WTC11 (cell line): ENCODE data around the gene MYCBP2. TPM values are rescaled to one million over a fixed set of nuclear protein-coding genes. Genes with fewer than 3 reads are reported as not detected.

Experiments used
- ATAC-seq: fragments of 200-7000 bp; cut with Tn5 transposase; 2 replicates; pipeline ENCODE4 v1.10.0; 2021; ENCODE audit warnings: mild to moderate bottlenecking, moderate library complexity
- CTCF ChIA-PET: fragments of 300-600 bp; sonication (Branson Sonifier 250); formaldehyde crosslinking; loops from one replicate; lab custom pipeline; 2021; ENCODE audit warnings: antibody characterized with exemption; lab: Charles Lee
- POLR2A ChIA-PET: fragments of 350-600 bp; sonication (Branson Sonifier 250); formaldehyde crosslinking; loops from one replicate; lab custom pipeline; 2021; ENCODE audit warnings: antibody characterized with exemption; lab: Charles Lee
- DNase-seq: peaks from one replicate; pipeline ENCODE4 v3.0.0; 2021; ENCODE audit warnings: low spot score
- H3K27ac Mint-ChIP-seq: 2 replicates; pipeline ENCODE4 v1.8.0; 2021; ENCODE audit warnings: mixed read lengths
- H3K27me3 Mint-ChIP-seq: 2 replicates; pipeline ENCODE4 v1.8.0; 2021; ENCODE audit warnings: low read depth, mild to moderate bottlenecking, moderate library complexity, mixed read lengths
- H3K36me3 Mint-ChIP-seq: 2 replicates; pipeline ENCODE4 v1.8.0; 2021; ENCODE audit warnings: mixed read lengths
- H3K4me1 Mint-ChIP-seq: 2 replicates; pipeline ENCODE4 v1.8.0; 2022; ENCODE audit warnings: mixed read lengths
- H3K4me3 Mint-ChIP-seq: 2 replicates; pipeline ENCODE4 v1.8.0; 2021; ENCODE audit warnings: mild to moderate bottlenecking, moderate library complexity, mixed read lengths
- H3K9me3 Mint-ChIP-seq: 2 replicates; pipeline ENCODE4 v1.8.0; 2021; ENCODE audit warnings: mixed read lengths
- CDX4 ChIP-seq: fragments of 250-450 bp; sonication (Bioruptor Pico); IDR thresholded peaks from 2 replicates; pipeline ENCODE4 v1.9.0; 2021; ENCODE audit warnings: moderate library complexity, mild to moderate bottlenecking, inconsistent platforms, borderline replicate concordance
- E2F1 ChIP-seq: sonication (generic); formaldehyde crosslinking; IDR thresholded peaks from 2 replicates; pipeline ENCODE4 v1.8.0; 2022; ENCODE audit warnings: mild to moderate bottlenecking, missing genetic modification reagents
- E2F4 ChIP-seq: sonication (generic); formaldehyde crosslinking; IDR thresholded peaks from 2 replicates; pipeline ENCODE4 v1.8.1; 2022; ENCODE audit warnings: low read depth, mild to moderate bottlenecking, moderate library complexity, missing genetic modification reagents, borderline replicate concordance
- E2F5 ChIP-seq: sonication (generic); formaldehyde crosslinking; IDR thresholded peaks from 2 replicates; pipeline ENCODE4 v1.8.1; 2022; ENCODE audit warnings: mild to moderate bottlenecking, moderate library complexity, missing genetic modification reagents
- EMX1 ChIP-seq: fragments of 250-450 bp; sonication (Bioruptor Pico); IDR thresholded peaks from 2 replicates; pipeline ENCODE4 v1.8.0; 2021; ENCODE audit warnings: mild to moderate bottlenecking
- ESRRA ChIP-seq: sonication (generic); formaldehyde crosslinking; IDR thresholded peaks from 2 replicates; pipeline ENCODE4 v1.8.1; 2022; ENCODE audit warnings: mild to moderate bottlenecking, missing genetic modification reagents, borderline replicate concordance
- FOXJ3 ChIP-seq: sonication (generic); formaldehyde crosslinking; IDR thresholded peaks from 2 replicates; pipeline ENCODE4 v1.9.0; 2021; ENCODE audit warnings: missing genetic modification reagents, mild to moderate bottlenecking, borderline replicate concordance
- JAZF1 ChIP-seq: fragments of 250-450 bp; sonication (Bioruptor Pico); IDR thresholded peaks from 2 replicates; pipeline ENCODE4 v1.9.0; 2021; ENCODE audit warnings: moderate library complexity, mild to moderate bottlenecking, inconsistent platforms
- MAX ChIP-seq: sonication (generic); formaldehyde crosslinking; IDR thresholded peaks from 2 replicates; pipeline ENCODE4 v1.8.0; 2022; ENCODE audit warnings: mild to moderate bottlenecking, missing genetic modification reagents
- NFE2L1 ChIP-seq: sonication (generic); formaldehyde crosslinking; IDR thresholded peaks from 2 replicates; pipeline ENCODE4 v1.8.1; 2023; ENCODE audit warnings: missing genetic modification reagents
- NFYB ChIP-seq: sonication (generic); formaldehyde crosslinking; conservative IDR thresholded peaks from 2 replicates; pipeline ENCODE4 v1.8.0; 2022; ENCODE audit warnings: low read depth, missing genetic modification reagents
- OVOL2 ChIP-seq: fragments of 250-450 bp; sonication (Bioruptor Pico); IDR thresholded peaks from 2 replicates; pipeline ENCODE4 v1.9.0; 2021; ENCODE audit warnings: mild to moderate bottlenecking, borderline replicate concordance
- SMAD4 ChIP-seq: sonication (generic); formaldehyde crosslinking; IDR thresholded peaks from 2 replicates; pipeline ENCODE4 v1.8.0; 2022; ENCODE audit warnings: mild to moderate bottlenecking, missing genetic modification reagents
- SP1 ChIP-seq: sonication (generic); formaldehyde crosslinking; conservative IDR thresholded peaks from 2 replicates; pipeline ENCODE4 v1.8.1; 2022; ENCODE audit warnings: missing genetic modification reagents
- TCF7 ChIP-seq: sonication (generic); formaldehyde crosslinking; IDR thresholded peaks from 2 replicates; pipeline ENCODE4 v1.8.0; 2022; ENCODE audit warnings: mild to moderate bottlenecking, low read depth, missing genetic modification reagents, moderate library complexity
- ZNF232 ChIP-seq: sonication (generic); formaldehyde crosslinking; IDR thresholded peaks from 2 replicates; pipeline ENCODE4 v1.8.0; 2022; ENCODE audit warnings: mild to moderate bottlenecking, missing genetic modification reagents
- total RNA-seq: library from RNA; stranded (reverse); gene quantifications from 3 replicates; pipeline ENCODE4 v1.2.3, GENCODE V29; 2021
- TF ChIP-seq, protein P1 (sequence below): sonication (generic); formaldehyde crosslinking; IDR thresholded peaks from 2 replicates; pipeline ENCODE4 v1.8.0; 2023; ENCODE audit warnings: missing genetic modification reagents
- TF ChIP-seq, protein P2 (sequence below): sonication (generic); formaldehyde crosslinking; IDR thresholded peaks from 2 replicates; pipeline ENCODE4 v1.8.1; 2022; ENCODE audit warnings: missing genetic modification reagents, borderline replicate concordance
- TF ChIP-seq, protein P3 (sequence below): sonication (generic); formaldehyde crosslinking; conservative IDR thresholded peaks from 2 replicates; pipeline ENCODE4 v1.8.1; 2023; ENCODE audit warnings: mild to moderate bottlenecking, low read depth, missing genetic modification reagents, moderate library complexity
- TF ChIP-seq, protein P4 (sequence below): sonication (generic); formaldehyde crosslinking; IDR thresholded peaks from 2 replicates; pipeline ENCODE4 v1.8.0; 2022; ENCODE audit warnings: missing genetic modification reagents
- TF ChIP-seq, protein P5 (sequence below): fragments of 250-450 bp; sonication (Bioruptor Pico); IDR thresholded peaks from 2 replicates; pipeline ENCODE4 v1.8.0; 2021; ENCODE audit warnings: mild to moderate bottlenecking

MYCBP2 gene
- total RNA-seq, 1 experiment from 2014 or later: 54.3 TPM

- TF ChIP-seq MAX (peak; percentile 60), ESRRA (no peak), E2F4 (CRISPR knock-in tag) (no peak), NFYB (CRISPR knock-in tag) (no peak)
- TF ChIP-seq, protein P1, sequence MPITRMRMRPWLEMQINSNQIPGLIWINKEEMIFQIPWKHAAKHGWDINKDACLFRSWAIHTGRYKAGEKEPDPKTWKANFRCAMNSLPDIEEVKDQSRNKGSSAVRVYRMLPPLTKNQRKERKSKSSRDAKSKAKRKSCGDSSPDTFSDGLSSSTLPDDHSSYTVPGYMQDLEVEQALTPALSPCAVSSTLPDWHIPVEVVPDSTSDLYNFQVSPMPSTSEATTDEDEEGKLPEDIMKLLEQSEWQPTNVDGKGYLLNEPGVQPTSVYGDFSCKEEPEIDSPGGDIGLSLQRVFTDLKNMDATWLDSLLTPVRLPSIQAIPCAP (CRISPR knock-in tag): no peak
- TF ChIP-seq, protein P2, sequence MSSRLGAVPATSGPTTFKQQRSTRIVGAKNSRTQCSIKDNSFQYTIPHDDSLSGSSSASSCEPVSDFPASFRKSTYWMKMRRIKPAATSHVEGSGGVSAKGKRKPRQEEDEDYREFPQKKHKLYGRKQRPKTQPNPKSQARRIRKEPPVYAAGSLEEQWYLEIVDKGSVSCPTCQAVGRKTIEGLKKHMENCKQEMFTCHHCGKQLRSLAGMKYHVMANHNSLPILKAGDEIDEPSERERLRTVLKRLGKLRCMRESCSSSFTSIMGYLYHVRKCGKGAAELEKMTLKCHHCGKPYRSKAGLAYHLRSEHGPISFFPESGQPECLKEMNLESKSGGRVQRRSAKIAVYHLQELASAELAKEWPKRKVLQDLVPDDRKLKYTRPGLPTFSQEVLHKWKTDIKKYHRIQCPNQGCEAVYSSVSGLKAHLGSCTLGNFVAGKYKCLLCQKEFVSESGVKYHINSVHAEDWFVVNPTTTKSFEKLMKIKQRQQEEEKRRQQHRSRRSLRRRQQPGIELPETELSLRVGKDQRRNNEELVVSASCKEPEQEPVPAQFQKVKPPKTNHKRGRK (CRISPR knock-in tag): no peak
- TF ChIP-seq, protein P3, sequence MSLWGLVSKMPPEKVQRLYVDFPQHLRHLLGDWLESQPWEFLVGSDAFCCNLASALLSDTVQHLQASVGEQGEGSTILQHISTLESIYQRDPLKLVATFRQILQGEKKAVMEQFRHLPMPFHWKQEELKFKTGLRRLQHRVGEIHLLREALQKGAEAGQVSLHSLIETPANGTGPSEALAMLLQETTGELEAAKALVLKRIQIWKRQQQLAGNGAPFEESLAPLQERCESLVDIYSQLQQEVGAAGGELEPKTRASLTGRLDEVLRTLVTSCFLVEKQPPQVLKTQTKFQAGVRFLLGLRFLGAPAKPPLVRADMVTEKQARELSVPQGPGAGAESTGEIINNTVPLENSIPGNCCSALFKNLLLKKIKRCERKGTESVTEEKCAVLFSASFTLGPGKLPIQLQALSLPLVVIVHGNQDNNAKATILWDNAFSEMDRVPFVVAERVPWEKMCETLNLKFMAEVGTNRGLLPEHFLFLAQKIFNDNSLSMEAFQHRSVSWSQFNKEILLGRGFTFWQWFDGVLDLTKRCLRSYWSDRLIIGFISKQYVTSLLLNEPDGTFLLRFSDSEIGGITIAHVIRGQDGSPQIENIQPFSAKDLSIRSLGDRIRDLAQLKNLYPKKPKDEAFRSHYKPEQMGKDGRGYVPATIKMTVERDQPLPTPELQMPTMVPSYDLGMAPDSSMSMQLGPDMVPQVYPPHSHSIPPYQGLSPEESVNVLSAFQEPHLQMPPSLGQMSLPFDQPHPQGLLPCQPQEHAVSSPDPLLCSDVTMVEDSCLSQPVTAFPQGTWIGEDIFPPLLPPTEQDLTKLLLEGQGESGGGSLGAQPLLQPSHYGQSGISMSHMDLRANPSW (CRISPR knock-in tag): no peak
These were observed 2.4 kb upstream of the MYCBP2 start (continued) for GRCh38 chr13:77329133-77329910.

GRCh38 chr13:77328819-77329132, 1.9 kb upstream of the MYCBP2 start:
- H3K4me3 Mint-ChIP-seq: peak overlapping the region; percentile 92
- ChIA-PET CTCF (interaction anchor here (0.8 to 2.4 kb wide), 5 partner anchors 9 to 348 kb away, joined by 3 to 23 read pairs (median 4); no protein-coding TSS in a partner anchor), POLR2A (interaction anchor here (1.0 kb wide), 1 partner anchor 9 kb away, joined by 3 read pairs; no protein-coding TSS in a partner anchor)
- DNase-seq (no peak), ATAC-seq (peak; percentile 0; the same call in 1 of the 2 replicates)
- H3K27ac Mint-ChIP-seq: no peak overlapping the region
- no peaks in the 10 kb centered on the region for H3K36me3 Mint-ChIP-seq
- no peaks in the 10 kb centered on the region for H3K9me3 Mint-ChIP-seq
- peaks cover 46% of the 10 kb centered on the region for H3K4me1 Mint-ChIP-seq
- TF ChIP-seq NFYB (CRISPR knock-in tag) (no peak), OVOL2 (CRISPR knock-in tag) (no peak), EMX1 (CRISPR knock-in tag) (no peak), FOXJ3 (CRISPR knock-in tag) (no peak), JAZF1 (CRISPR knock-in tag) (no peak), SMAD4 (CRISPR knock-in tag) (no peak), TCF7 (CRISPR knock-in tag) (no peak), SP1 (CRISPR knock-in tag) (no peak), NFE2L1 (CRISPR knock-in tag) (no peak), E2F5 (CRISPR knock-in tag) (no peak), CDX4 (no peak), ZNF232 (CRISPR knock-in tag) (no peak), E2F1 (CRISPR knock-in tag) (no peak)
- TF ChIP-seq, protein P4, sequence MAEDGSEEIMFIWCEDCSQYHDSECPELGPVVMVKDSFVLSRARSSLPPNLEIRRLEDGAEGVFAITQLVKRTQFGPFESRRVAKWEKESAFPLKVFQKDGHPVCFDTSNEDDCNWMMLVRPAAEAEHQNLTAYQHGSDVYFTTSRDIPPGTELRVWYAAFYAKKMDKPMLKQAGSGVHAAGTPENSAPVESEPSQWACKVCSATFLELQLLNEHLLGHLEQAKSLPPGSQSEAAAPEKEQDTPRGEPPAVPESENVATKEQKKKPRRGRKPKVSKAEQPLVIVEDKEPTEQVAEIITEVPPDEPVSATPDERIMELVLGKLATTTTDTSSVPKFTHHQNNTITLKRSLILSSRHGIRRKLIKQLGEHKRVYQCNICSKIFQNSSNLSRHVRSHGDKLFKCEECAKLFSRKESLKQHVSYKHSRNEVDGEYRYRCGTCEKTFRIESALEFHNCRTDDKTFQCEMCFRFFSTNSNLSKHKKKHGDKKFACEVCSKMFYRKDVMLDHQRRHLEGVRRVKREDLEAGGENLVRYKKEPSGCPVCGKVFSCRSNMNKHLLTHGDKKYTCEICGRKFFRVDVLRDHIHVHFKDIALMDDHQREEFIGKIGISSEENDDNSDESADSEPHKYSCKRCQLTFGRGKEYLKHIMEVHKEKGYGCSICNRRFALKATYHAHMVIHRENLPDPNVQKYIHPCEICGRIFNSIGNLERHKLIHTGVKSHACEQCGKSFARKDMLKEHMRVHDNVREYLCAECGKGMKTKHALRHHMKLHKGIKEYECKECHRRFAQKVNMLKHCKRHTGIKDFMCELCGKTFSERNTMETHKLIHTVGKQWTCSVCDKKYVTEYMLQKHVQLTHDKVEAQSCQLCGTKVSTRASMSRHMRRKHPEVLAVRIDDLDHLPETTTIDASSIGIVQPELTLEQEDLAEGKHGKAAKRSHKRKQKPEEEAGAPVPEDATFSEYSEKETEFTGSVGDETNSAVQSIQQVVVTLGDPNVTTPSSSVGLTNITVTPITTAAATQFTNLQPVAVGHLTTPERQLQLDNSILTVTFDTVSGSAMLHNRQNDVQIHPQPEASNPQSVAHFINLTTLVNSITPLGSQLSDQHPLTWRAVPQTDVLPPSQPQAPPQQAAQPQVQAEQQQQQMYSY (CRISPR knock-in tag): no peak
- TF ChIP-seq, protein P5, sequence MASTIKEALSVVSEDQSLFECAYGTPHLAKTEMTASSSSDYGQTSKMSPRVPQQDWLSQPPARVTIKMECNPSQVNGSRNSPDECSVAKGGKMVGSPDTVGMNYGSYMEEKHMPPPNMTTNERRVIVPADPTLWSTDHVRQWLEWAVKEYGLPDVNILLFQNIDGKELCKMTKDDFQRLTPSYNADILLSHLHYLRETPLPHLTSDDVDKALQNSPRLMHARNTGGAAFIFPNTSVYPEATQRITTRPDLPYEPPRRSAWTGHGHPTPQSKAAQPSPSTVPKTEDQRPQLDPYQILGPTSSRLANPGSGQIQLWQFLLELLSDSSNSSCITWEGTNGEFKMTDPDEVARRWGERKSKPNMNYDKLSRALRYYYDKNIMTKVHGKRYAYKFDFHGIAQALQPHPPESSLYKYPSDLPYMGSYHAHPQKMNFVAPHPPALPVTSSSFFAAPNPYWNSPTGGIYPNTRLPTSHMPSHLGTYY (CRISPR knock-in tag): no peak
- H3K27me3 Mint-ChIP-seq: peaks cover 25% of the 10 kb centered on the region
